ENCODE results near the gene PCDHGA8.
"Not testable (repeated sequence)": the region's sequence is repeated elsewhere in the genome, so short reads cannot be mapped to it uniquely, and the experiment has no call there.

Gene PCDHGA8

GRCh38 chr5:141403387-141403786, 11.0 kb downstream of the PCDHGA8 start:
- DNase-seq (ENCODE audit: low read depth): no peak

GRCh38 chr5:141407790-141408505, 15.5 kb downstream of the PCDHGA8 start, which contains the start of gene PCDHGB6:
TSS of gene PCDHGB6 (plus strand) at chr5:141408021. CDS start at chr5:141408203, 182 bp downstream.
- DNase-seq (ENCODE audit: low read depth): not testable (repeated sequence)

GRCh38 chr5:141409598-141410306, 17.3 kb downstream of the PCDHGA8 start:
- DNase-seq (ENCODE audit: low read depth): no peak

- DNase-seq (ENCODE audit: low read depth): no peak
Measured at GRCh38 chr5:141411575-141411974, 19.1 kb downstream of the PCDHGA8 start.

DNA sequence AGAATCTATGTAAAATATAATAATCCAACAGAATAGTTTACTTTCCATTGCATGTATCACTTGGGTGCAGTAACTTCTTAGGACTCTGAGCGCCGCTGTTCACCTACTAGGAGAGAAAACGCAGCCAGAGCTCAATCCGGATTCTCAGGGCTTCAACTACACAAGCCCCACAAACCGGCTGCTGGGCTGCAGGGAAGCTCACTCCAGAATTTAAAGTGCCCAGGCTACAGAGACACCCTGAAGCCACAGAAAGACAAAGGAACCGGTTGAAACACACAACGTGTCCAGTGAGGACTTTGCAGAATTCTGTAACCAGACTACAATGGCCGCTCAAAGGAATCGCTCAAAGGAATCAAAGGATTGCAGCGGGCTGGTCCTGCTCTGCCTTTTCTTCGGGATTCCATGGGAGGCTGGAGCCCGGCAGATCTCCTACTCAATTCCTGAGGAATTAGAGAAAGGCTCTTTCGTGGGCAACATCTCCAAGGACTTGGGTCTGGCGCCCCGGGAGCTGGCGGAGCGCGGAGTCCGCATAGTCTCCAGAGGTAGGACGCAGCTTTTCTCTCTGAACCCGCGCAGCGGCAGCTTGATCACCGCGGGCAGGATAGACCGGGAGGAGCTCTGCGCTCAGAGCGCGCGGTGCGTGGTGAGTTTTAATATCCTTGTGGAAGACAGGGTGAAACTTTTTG, 20.6 kb downstream of the PCDHGA8 start, which contains the start of gene PCDHGA10:
Gene PCDHGA10, plus strand, starts transcription at position 134 of the 686 bp plus-strand sequence. Its CDS starts 189 bp downstream, at position 323.
- peak; percentile 29 for DNase-seq (ENCODE audit: low read depth)

DNA sequence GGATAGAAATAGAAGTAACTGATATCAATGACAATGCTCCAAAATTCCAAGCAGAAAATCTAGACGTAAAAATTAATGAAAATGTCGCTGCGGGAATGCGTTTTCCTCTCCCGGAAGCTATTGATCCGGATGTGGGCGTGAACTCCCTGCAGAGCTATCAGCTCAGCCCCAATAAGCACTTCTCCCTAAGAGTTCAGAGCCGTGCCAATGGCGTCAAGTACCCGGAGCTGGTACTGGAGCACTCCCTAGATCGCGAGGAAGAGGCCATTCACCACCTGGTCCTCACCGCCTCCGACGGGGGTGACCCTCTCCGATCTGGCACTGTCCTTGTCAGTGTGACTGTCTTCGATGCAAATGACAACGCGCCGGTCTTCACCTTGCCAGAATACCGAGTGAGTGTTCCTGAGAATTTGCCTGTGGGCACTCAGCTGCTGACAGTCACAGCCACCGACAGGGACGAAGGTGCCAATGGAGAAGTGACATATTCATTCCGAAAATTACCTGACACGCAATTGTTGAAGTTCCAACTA, 21.2 kb downstream of the PCDHGA8 start:
- DNase-seq (ENCODE audit: low read depth): no peak

DNA sequence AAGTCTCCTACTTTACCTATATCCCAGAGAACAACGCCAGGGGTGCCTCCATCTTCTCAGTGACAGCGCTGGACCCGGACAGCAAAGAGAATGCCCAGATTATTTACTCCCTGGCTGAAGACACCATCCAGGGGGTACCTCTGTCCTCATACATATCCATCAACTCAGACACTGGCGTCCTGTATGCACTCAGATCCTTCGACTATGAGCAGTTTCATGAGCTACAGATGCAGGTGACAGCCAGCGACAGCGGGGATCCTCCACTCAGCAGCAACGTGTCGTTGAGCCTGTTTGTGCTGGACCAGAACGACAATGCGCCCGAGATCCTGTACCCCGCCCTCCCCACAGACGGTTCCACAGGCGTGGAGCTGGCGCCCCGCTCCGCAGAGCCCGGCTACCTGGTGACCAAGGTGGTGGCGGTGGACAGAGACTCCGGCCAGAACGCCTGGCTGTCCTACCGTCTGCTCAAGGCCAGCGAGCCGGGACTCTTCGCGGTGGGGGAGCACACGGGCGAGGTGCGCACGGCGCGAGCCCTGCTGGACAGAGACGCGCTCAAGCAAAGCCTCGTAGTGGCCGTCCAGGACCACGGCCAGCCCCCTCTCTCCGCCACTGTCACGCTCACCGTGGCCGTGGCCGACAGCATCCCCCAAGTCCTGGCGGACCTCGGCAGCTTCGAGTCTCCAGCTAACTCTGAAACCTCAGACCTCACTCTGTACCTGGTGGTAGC, 22.3 kb downstream of the PCDHGA8 start:
- not testable (repeated sequence) for DNase-seq (ENCODE audit: low read depth)

- not testable (repeated sequence) for DNase-seq (ENCODE audit: low read depth)
Measured at GRCh38 chr5:141415275-141415618, 22.8 kb downstream of the PCDHGA8 start.

GRCh38 chr5:141417494-141418172, 25.2 kb downstream of the PCDHGA8 start, which contains the start of gene PCDHGB7:
TSS of gene PCDHGB7 (plus strand) at chr5:141417677. CDS start at chr5:141417860, 183 bp downstream.
- DNase-seq (ENCODE audit: low read depth): not testable (repeated sequence)

DNA sequence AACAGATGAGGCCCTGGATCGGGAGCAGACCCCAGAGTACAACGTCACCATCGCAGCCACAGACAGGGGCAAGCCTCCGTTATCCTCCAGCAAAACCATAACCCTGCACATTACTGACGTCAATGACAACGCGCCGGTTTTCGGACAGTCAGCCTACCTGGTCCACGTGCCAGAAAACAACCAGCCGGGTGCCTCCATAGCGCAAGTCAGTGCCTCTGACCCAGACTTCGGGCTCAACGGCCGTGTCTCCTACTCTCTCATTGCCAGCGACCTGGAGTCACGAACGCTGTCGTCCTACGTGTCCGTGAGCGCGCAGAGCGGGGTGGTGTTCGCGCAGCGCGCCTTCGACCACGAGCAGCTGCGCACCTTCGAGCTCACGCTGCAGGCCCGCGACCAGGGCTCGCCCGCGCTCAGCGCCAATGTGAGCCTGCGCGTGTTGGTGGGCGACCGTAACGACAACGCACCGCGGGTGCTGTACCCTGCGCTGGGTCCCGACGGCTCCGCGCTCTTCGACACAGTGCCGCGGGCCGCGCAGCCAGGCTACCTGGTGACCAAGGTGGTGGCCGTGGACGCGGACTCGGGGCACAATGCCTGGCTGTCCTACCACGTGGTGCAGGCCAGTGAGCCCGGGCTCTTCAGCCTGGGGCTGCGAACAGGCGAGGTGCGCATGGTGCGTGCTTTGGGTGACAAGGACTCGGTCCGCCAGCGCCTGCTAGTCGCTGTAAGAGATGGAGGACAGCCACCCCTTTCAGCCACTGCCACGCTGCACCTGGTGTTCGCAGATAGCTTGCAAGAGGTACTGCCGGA, 26.8 kb downstream of the PCDHGA8 start:
- no peak for DNase-seq (ENCODE audit: low read depth)

DNA sequence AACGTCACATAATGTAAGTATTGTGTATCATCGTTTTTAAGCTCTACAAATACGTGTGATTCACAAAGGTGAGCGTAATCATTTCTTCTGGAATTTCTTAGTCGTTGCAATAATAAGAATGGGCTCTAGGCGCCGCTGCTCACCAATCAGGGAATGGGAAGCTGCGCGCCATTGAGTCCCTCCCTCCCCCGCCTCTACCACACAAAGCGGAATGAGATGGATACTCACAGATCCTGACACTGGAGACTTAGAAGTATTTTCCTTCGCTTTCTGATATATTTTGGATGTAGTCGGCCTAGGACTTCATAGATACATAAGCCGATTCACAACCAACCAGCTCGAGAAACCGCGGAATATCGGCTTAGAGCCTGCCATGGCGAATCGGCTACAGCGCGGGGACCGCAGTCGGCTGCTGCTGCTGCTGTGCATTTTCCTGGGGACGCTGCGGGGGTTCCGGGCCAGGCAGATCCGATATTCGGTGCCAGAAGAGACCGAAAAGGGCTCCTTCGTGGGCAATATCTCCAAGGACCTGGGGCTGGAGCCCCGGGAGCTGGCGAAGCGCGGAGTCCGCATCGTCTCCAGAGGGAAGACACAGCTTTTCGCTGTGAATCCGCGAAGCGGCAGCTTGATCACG, 28.5 kb downstream of the PCDHGA8 start, which contains the start of gene PCDHGA11:
Gene PCDHGA11, plus strand, starts transcription at position 197 of the 634 bp plus-strand sequence. Its CDS starts 177 bp downstream, at position 374.
- no peak for DNase-seq (ENCODE audit: low read depth)

DNA sequence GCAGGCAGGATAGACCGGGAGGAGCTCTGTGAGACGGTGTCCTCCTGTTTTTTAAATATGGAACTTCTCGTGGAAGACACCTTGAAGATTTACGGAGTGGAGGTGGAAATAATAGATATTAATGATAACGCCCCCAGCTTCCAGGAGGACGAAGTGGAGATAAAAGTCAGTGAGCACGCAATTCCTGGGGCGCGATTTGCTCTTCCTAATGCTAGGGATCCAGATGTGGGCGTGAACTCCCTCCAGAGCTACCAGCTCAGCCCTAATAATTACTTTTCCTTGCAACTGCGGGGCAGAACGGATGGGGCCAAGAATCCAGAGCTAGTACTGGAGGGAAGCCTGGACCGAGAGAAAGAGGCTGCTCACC, 29.0 kb downstream of the PCDHGA8 start:
- no peak for DNase-seq (ENCODE audit: low read depth)

DNA sequence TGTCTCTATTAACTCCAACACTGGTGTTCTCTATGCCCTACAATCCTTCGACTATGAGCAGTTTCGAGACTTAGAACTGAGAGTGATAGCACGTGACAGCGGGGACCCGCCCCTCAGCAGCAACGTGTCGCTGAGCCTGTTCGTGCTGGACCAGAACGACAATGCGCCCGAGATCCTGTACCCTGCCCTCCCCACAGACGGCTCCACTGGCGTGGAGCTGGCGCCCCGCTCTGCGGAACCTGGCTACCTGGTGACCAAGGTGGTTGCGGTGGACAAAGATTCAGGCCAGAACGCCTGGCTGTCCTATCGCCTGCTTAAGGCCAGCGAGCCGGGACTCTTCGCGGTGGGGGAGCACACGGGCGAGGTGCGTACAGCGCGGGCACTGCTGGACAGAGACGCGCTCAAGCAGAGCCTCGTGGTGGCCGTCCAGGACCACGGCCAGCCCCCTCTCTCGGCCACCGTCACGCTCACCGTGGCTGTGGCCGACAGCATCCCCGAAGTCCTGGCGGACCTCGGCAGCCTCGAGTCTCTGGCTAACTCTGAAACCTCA, 30.4 kb downstream of the PCDHGA8 start:
- no peak for DNase-seq (ENCODE audit: low read depth)

DNA sequence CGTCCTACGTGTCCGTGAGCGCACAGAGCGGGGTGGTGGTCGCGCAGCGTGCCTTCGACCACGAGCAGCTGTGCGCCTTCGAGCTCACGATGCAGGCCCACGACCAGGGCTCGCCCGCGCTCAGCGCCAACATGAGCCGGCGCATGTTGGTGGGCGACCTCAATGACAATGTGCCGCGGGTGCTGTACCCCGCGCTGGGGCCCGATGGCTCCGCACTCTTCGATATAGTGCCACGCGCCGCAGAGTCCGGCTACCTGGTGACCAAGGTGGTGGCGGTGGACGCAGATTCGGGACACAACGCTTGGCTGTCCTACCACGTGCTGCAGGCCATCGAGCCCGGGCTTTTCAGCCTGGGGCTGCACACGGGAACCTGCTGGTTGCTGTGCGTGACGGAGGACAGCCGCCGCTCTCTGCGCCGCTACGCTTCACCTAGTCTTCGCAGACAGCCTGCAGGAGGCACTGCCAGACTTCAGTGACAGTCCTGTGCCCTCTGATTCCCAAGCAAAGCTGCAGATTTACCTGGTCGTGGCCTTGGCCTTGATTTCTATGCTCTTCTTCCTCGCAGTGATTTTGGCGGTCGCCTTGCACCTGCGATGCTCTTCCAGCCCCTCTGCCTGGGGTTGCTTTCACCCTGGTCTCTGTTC, 35.5 kb downstream of the PCDHGA8 start:
- no peak for DNase-seq (ENCODE audit: low read depth)

GRCh38 chr5:141430332-141431113, 38.1 kb downstream of the PCDHGA8 start, which contains the start of gene PCDHGA12:
TSS of gene PCDHGA12 (plus strand) at chr5:141430507. CDS start at chr5:141430760, 253 bp downstream.
- no peak for DNase-seq (ENCODE audit: low read depth)

DNA sequence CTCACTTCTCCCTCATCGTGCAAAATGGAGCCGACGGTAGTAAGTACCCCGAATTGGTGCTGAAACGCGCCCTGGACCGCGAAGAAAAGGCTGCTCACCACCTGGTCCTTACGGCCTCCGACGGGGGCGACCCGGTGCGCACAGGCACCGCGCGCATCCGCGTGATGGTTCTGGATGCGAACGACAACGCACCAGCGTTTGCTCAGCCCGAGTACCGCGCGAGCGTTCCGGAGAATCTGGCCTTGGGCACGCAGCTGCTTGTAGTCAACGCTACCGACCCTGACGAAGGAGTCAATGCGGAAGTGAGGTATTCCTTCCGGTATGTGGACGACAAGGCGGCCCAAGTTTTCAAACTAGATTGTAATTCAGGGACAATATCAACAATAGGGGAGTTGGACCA, 38.9 kb downstream of the PCDHGA8 start:
- DNase-seq (ENCODE audit: low read depth): no peak

DNA sequence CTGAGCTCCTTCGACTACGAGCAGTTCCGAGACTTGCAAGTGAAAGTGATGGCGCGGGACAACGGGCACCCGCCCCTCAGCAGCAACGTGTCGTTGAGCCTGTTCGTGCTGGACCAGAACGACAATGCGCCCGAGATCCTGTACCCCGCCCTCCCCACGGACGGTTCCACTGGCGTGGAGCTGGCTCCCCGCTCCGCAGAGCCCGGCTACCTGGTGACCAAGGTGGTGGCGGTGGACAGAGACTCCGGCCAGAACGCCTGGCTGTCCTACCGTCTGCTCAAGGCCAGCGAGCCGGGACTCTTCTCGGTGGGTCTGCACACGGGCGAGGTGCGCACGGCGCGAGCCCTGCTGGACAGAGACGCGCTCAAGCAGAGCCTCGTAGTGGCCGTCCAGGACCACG, 39.9 kb downstream of the PCDHGA8 start:
- not testable (repeated sequence) for DNase-seq (ENCODE audit: low read depth)

DNA sequence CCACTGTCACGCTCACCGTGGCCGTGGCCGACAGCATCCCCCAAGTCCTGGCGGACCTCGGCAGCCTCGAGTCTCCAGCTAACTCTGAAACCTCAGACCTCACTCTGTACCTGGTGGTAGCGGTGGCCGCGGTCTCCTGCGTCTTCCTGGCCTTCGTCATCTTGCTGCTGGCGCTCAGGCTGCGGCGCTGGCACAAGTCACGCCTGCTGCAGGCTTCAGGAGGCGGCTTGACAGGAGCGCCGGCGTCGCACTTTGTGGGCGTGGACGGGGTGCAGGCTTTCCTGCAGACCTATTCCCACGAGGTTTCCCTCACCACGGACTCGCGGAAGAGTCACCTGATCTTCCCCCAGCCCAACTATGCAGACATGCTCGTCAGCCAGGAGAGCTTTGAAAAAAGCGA, 40.3 kb downstream of the PCDHGA8 start:
- DNase-seq (ENCODE audit: low read depth): not testable (repeated sequence)

Data from stimulated activated CD8-positive, alpha-beta memory T cell treated with anti-CD3 and anti-CD28 coated beads, Interleukin-15, amount 100 ng/mL, for 1 hour (primary cell).